ENCODE data around the gene DNAJC18.
A peak's percentile ranks its signal among the peaks of the same experiment; 100 is the strongest.
"Not testable (repeated sequence)": the region's sequence is repeated elsewhere in the genome, so short reads cannot be mapped to it uniquely, and the experiment has no call there.

The DNAJC18 gene

DNA sequence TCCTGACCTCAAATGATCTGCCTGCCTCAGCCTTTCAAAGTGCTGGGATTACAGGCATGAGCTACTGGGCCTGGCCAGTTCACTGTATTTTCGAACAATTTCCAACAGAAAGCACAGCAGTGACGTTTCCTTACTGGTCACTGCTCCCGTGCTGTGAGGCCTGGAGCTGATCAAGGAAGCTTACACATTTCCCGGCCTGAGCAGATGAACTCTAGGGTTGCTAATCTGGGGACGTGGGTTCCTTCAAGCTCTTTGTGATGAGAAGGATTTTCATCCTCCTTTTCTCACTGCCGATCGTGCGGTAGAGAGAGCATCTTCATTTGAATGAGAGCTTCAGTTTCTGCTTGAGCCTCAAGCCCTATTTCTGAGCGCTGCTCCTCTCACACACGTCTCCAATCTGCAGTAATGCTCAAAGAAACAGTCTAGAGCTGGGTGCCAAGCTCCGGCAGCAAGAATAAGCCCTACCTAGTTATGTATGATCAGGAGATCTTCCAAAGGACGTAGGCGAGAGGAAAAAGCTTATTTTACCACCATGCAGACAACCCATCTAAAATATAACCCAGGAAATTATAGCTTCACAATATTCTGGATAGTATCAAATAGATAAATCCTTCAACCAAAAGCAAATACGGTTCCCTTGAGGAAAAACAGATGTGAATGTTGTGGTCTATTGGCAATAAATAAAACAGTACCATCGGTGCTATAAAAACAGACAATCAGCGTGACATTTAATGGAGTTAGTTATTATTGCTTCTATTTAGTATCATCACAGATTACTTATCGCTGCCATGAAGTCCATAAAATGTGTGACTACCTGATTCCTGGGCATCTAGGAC, 28.1 kb downstream of the DNAJC18 start:
- Mint-ChIP-seq H3K9me3 (no peaks in the 10 kb centered on the region), H3K27me3 (ENCODE audit: low read depth) (no peaks in the 10 kb centered on the region), H3K36me3 (ENCODE audit: low read depth) (peaks cover 7% of the 10 kb centered on the region), H3K4me3 (no peak overlapping the region), H3K4me1 (ENCODE audit: low read depth) (peaks cover 50% of the 10 kb centered on the region), H3K27ac (no peak overlapping the region)
- DNase-seq (ENCODE audit: low spot score) = no peak

DNA sequence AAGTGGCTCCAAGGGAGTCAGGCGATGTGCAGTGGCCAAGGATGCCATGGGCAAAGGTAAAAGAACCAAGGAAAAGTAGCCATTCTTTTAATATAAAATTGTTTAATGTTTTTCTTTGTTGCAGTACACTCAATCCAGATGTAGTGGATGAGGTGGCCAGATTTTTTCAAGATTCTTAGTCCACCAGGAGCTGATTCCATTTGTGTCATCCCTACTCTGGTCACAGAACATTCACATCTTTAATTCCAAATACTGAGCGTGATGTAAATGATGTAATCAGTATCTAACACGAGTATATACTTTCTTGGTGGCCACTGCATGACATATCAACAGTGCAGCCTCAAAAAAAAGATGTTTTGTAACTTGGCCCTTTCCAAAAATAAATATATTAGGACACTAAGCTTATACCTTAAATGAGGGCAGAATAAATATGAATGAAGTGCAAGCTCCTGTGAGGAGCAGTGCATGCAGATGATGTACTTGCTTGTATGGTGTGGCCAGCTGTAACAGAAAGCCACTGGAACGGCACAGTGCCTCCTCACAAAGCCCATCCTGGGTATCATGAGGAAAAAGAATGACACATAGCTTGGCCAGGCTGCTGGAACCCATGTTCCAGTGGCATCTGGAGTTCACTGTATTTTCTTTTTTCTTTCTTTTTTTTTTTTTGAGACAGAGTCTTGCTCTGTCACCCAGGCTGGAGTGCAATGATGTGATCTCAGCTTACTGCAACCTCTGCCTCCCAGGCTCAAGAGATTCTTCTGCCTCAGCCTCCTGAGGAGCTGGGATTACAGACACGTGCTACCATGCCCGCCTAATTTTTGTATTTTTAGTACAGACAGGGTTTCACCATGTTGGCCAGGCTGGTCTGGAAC, 29.0 kb downstream of the DNAJC18 start:
- peaks cover 41% of the 10 kb centered on the region for H3K4me1 Mint-ChIP-seq (ENCODE audit: low read depth)
- H3K9me3 Mint-ChIP-seq = no peaks in the 10 kb centered on the region
- H3K27me3 Mint-ChIP-seq (ENCODE audit: low read depth) = no peaks in the 10 kb centered on the region
- H3K36me3 Mint-ChIP-seq (ENCODE audit: low read depth) = peaks cover 7% of the 10 kb centered on the region
- no peak overlapping the region for H3K4me3 Mint-ChIP-seq
- no peak for DNase-seq (ENCODE audit: low spot score)
- H3K27ac Mint-ChIP-seq = no peak overlapping the region

DNA sequence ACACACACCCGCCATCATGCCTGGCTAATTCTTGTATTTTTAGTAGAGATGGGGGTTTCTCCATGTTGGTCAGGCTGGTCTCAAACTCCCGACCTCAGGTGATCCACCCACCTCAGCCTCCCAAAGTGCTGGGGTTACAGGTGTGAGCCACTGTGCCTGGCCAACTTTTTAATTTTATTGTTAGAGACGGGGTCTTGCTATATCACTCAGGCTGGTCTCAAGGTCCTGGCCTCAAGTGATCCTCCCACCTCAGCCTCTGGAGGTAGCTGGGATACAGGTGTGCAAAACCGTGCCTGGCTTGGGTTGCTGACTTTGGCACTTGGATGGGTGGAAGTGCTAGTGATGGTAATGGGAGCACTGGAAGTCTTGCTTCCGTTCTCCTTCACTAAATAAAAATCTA, 30.2 kb downstream of the DNAJC18 start:
- peaks cover 36% of the 10 kb centered on the region for H3K4me1 Mint-ChIP-seq (ENCODE audit: low read depth)
- H3K36me3 Mint-ChIP-seq (ENCODE audit: low read depth); H3K27me3 Mint-ChIP-seq (ENCODE audit: low read depth); DNase-seq (ENCODE audit: low spot score); H3K4me3 Mint-ChIP-seq; H3K9me3 Mint-ChIP-seq; H3K27ac Mint-ChIP-seq: not testable (repeated sequence)

DNA sequence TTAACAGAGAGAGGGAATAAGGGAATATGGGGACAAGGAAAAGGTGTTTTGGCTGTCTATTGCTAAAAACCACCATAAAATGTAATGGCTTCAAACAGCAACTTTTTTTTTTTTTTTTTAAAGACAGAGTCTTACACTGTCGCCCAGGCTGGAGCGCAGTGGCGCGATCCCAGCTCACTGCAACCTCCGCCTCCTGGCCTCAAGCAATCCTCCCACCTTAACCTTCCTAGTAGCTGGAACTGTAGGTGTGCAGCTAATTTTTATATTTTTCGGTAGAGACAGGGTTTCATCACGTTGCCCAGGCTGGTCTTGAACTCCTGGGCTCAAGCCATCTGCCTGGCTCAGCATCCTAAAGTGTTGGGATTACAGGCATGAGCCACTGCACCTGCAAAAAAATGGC, 31.1 kb downstream of the DNAJC18 start:
- Mint-ChIP-seq H3K4me3 (no peak overlapping the region), H3K4me1 (ENCODE audit: low read depth) (peaks cover 35% of the 10 kb centered on the region), H3K9me3 (no peaks in the 10 kb centered on the region), H3K27me3 (ENCODE audit: low read depth) (no peaks in the 10 kb centered on the region), H3K27ac (no peak overlapping the region), H3K36me3 (ENCODE audit: low read depth) (peaks cover 5% of the 10 kb centered on the region)
- no peak for DNase-seq (ENCODE audit: low spot score)

DNA sequence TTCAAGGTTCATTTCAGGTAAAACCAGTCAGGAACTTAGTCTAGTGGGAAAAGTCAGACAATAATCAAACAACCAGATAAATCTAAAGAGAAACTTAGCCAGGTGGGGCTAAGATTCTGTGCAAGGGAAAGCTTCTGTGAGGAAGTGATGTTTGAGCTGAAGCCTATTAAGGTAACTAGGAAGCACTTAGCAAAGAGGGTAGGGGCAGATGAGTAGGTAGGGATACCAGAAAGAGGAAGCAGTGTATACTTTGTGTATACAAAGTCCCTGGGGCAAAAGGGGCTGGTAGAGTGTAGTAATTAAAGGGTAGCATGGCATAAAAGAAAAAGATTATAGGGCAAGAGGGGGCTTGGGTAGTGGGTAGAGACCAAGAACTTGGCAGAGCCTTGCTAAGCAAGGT, 31.8 kb downstream of the DNAJC18 start:
- no peaks in the 10 kb centered on the region for H3K27me3 Mint-ChIP-seq (ENCODE audit: low read depth)
- peaks cover 35% of the 10 kb centered on the region for H3K4me1 Mint-ChIP-seq (ENCODE audit: low read depth)
- no peak overlapping the region for H3K4me3 Mint-ChIP-seq
- H3K36me3 Mint-ChIP-seq (ENCODE audit: low read depth) = peaks cover 5% of the 10 kb centered on the region
- no peaks in the 10 kb centered on the region for H3K9me3 Mint-ChIP-seq
- H3K27ac Mint-ChIP-seq = peak overlapping the region; percentile 10
- no peak for DNase-seq (ENCODE audit: low spot score)

DNA sequence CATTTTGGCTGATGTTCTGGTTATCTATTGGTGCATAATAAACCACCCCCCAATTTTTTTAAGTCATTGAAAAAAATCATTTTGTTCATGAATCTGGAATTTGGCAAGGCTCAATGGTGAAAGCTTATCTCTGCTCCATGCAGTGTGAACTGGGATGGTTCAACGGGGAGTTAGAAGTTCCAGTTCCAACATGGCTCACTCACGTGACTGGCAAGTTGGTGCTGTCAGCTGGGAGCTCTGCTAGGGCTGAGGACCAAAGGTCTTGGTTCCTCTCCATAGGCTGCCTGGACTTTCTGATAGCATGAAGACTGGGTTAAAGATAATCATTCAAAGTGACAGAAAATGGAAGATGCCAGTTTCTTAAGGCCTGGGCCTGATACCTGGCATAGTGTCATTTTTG, 32.4 kb downstream of the DNAJC18 start:
- Mint-ChIP-seq H3K36me3 (ENCODE audit: low read depth) (peaks cover 5% of the 10 kb centered on the region), H3K4me1 (ENCODE audit: low read depth) (peaks cover 35% of the 10 kb centered on the region), H3K27ac (no peak overlapping the region), H3K27me3 (ENCODE audit: low read depth) (no peaks in the 10 kb centered on the region), H3K9me3 (no peaks in the 10 kb centered on the region), H3K4me3 (no peak overlapping the region)
- DNase-seq (ENCODE audit: low spot score) = no peak

DNA sequence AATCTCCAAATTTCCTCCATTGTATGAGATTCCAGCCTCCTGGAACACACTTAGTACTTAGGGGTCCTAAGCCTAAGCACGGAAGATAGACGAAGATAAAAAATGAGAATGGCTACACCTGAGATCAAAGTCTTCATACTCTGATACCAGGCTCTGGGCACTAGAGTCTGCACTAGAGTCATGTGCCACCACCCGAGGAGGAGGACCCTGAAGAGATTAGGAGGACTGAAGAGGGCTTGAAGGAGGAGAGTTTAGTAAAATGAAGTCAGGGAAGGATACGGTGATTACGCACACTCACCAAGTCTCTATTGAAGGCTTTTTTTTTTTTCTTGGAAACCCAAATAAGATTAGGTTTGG, 34.9 kb downstream of the DNAJC18 start:
- DNase-seq (ENCODE audit: low spot score) = no peak
- Mint-ChIP-seq H3K4me3 (peak overlapping the region; percentile 98), H3K27ac (peak overlapping the region; percentile 100), H3K27me3 (ENCODE audit: low read depth) (no peaks in the 10 kb centered on the region), H3K9me3 (no peaks in the 10 kb centered on the region), H3K4me1 (ENCODE audit: low read depth) (peaks cover 33% of the 10 kb centered on the region), H3K36me3 (ENCODE audit: low read depth) (peaks cover 5% of the 10 kb centered on the region)

DNA sequence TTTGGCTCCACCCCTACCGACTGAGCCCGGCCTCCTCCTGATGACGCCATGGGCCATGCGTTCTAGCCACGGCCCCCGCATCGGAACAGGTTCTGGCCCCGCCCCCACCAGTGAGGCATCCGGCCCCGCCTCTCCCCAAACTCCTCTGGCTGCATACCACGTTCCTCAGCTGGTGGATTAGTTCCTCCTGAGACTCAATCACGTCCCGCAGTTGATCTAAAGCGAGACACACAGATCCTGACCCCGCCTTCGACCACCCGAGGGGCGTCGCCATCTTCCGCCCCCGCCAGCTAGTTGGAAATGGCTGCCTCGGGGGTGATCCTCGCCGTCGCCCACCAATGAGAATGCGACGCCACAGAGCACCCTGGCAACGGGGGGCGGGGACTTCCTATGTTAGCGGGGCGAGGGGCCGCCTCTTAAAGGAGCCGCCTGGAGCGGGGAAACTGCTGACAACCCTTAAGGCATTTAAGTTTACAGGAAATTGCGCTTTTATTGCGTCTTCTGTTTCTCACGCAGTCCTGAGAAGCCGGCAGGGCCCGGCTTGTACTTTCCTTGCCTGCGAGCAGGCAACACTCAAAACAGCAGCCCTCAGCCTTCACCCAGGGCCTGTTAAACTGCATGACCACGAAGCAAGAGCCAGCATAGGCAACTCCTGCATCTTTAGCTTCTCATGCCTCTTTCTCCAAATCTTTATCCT, 35.4 kb downstream of the DNAJC18 start, which contains the start of gene SPATA24:
Gene SPATA24, minus strand, starts transcription at position 303 of the 697 bp plus-strand sequence. Its CDS starts 29 bp downstream, at position 274.
- Mint-ChIP-seq H3K4me1 (ENCODE audit: low read depth) (peaks cover 37% of the 10 kb centered on the region), H3K4me3 (peak within 1 kb of the TSS; percentile 98), H3K27me3 (ENCODE audit: low read depth) (no peaks in the 10 kb centered on the region), H3K27ac (peak within 1 kb of the TSS; percentile 100), H3K9me3 (no peaks in the 10 kb centered on the region), H3K36me3 (ENCODE audit: low read depth) (peaks cover 6% of the 10 kb centered on the region)
- DNase-seq (ENCODE audit: low spot score) = peak; percentile 98

DNA sequence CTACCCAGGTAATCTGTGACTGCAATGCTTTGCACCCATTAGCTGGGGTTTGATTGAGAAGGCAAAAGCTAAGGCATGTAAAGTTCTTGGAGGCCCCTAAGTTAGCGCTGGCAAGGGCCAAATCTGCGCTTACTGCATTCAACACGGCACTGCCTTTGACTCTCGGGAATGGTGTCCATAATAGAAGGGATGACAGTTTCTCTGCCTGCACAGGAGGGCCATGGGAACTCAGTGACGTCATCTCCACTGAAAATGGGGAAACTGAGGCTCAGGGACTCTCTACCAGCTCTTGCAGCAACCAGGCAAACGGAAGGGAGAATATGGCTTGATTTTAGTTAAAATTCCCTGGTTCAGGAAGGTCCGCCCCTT, 35.9 kb downstream of the DNAJC18 start:
- DNase-seq (ENCODE audit: low spot score) = no peak
- Mint-ChIP-seq H3K36me3 (ENCODE audit: low read depth) (peaks cover 6% of the 10 kb centered on the region), H3K27me3 (ENCODE audit: low read depth) (no peaks in the 10 kb centered on the region), H3K9me3 (no peaks in the 10 kb centered on the region), H3K27ac (peak overlapping the region; percentile 100), H3K4me1 (ENCODE audit: low read depth) (peaks cover 37% of the 10 kb centered on the region), H3K4me3 (peak overlapping the region; percentile 98)

DNA sequence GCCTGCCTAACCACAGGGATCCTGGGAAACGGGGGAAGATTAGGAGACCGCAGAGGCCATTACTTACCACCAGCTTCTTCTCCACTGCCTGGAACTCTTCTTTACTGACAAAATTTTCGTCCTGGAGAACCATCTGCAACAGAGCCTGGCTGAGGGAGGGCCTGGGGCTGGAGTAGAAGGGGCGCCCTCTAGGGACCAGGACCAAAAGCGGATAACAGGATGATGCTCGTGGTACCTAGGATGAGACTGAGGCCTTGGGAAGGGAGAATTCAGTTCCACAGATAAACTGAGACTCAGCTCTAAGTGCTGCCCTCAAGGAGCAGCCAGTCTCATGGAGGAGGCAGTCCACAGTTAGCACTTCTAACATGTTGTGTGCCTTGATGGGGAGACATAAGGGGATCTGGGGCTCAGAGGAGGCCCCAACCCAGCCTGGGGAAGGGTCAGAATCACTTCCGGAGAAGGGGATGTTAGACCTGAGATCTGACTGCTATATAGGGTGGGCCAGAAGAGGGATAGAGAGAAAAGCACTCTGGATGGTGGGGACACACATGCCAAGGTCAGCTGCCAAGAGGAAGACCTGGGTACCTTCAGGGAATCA, 36.7 kb downstream of the DNAJC18 start:
- peak overlapping the region; percentile 100 for H3K27ac Mint-ChIP-seq

DNA sequence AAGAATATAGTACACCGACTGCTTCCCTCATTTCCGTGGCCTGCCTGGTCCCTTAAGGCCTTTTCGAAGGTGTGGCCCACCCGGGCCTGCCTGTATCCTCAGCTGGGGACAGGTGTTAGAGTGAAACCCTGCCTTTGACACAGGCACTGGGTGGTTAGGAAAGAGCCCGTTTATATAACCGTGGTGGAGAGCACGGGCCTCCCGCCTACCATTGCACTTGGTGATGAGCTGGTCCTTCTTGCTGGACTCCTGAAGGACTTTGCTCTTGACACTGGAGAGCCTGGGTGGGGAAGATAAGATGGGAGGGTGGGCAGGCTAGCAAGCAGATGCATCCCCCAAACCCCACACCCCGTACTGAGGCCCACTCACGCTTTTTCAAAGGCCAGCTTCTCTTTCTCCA, 37.8 kb downstream of the DNAJC18 start:
- H3K36me3 Mint-ChIP-seq (ENCODE audit: low read depth) = peaks cover 13% of the 10 kb centered on the region
- H3K4me1 Mint-ChIP-seq (ENCODE audit: low read depth) = peaks cover 34% of the 10 kb centered on the region
- no peak overlapping the region for H3K27ac Mint-ChIP-seq
- H3K4me3 Mint-ChIP-seq = no peak overlapping the region
- H3K9me3 Mint-ChIP-seq = no peaks in the 10 kb centered on the region
- no peak for DNase-seq (ENCODE audit: low spot score)
- H3K27me3 Mint-ChIP-seq (ENCODE audit: low read depth) = no peaks in the 10 kb centered on the region

More for the DNA sequence above, 36.7 kb downstream of the DNAJC18 start:
- Mint-ChIP-seq H3K4me3 (peak overlapping the region; percentile 98), H3K4me1 (ENCODE audit: low read depth) (peaks cover 36% of the 10 kb centered on the region), H3K36me3 (ENCODE audit: low read depth) (peaks cover 10% of the 10 kb centered on the region), H3K9me3 (no peaks in the 10 kb centered on the region), H3K27me3 (ENCODE audit: low read depth) (no peaks in the 10 kb centered on the region)
- no peak for DNase-seq (ENCODE audit: low spot score)

DNA sequence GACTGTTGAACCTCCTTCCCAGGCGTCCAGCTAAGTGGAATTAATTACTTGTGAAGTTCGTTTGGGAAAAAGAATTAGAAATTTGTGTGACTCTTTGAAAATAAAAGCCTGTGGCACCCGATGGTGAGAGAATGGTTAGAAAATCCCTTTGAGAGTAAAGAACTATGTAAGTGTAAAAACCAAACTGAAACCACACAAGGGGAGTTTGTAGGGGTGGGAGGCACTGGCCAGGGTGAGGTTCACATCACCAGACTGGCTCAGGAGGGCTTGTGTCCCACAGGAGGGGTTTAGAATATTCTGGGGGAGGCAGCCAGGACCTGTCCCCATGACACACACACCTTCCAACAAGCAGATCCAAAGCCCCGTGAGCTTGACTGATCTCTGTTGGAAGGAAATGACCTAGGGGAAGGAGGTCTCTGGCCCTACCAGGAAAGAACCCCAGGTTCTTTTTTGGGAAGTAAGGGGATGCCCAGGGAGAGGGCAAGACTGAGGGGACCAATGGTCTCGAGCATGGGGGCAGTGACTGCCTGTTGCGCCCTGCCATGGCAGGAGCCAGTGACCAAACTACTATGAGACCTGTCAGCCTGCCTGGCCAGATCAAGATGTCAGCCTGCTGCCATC, 39.7 kb downstream of the DNAJC18 start:
- Mint-ChIP-seq H3K4me1 (ENCODE audit: low read depth) (peaks cover 39% of the 10 kb centered on the region), H3K27me3 (ENCODE audit: low read depth) (no peaks in the 10 kb centered on the region)

DNA sequence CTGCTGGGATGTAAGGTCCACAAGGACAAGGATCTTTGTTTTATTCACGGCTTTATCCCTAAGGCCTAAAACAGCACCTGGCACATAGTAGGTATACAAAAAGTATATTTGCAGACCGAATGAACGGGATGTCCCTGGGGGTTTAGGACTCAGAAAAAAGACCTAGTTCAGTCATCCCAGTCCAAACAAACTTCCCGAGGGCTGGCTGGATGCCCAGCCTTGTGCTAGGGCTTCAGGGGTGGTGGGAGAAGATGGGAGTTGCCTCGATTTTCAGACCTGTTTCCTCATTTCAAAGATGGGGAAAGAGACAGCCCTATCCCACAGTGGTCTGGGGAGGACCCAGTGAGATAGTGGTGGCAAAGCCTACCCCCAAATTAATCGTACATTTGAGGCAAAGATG, 41.4 kb downstream of the DNAJC18 start:
- H3K27me3 Mint-ChIP-seq (ENCODE audit: low read depth) = no peaks in the 10 kb centered on the region
- no peak overlapping the region for H3K27ac Mint-ChIP-seq
- peaks cover 31% of the 10 kb centered on the region for H3K4me1 Mint-ChIP-seq (ENCODE audit: low read depth)
- DNase-seq (ENCODE audit: low spot score) = no peak
- peaks cover 18% of the 10 kb centered on the region for H3K36me3 Mint-ChIP-seq (ENCODE audit: low read depth)
- no peaks in the 10 kb centered on the region for H3K9me3 Mint-ChIP-seq
- no peak overlapping the region for H3K4me3 Mint-ChIP-seq

More for the DNA sequence above, 39.7 kb downstream of the DNAJC18 start:
- Mint-ChIP-seq H3K9me3 (no peaks in the 10 kb centered on the region), H3K4me3 (no peak overlapping the region), H3K27ac (peak overlapping the region; percentile 0), H3K36me3 (ENCODE audit: low read depth) (peaks cover 18% of the 10 kb centered on the region)
- no peak for DNase-seq (ENCODE audit: low spot score)

All from T-helper 2 cell treated with Interferon-gamma antibody and Interleukin-4, amounts not matched to agents 5 μg/mL and 100 μg/mL, for 36 hours (primary cell).